Endothelial cell of umbilical vein (primary cell): ENCODE data around the gene SRCIN1. TPM values are rescaled to one million over a fixed set of nuclear protein-coding genes. Genes with fewer than 3 reads are reported as not detected.

ENCODE experiments used
- BruUV-seq: library from RNA; stranded (reverse); fragments of 400-500 nt; replicated peaks from 2 replicates; lab custom pipeline; 2021; lab: Mats Ljungman, UMichigan
- CTCF ChIA-PET: fragments of 300-600, 350-600 bp; sonication (Branson Sonifier 250); formaldehyde crosslinking; loops from one replicate; lab custom pipeline; 2021; ENCODE audit warnings: antibody characterized with exemption, inconsistent platforms; lab: Charles Lee
- POLR2A ChIA-PET: fragments of 300-600, 350-600 bp; sonication (Branson Sonifier 250); formaldehyde crosslinking; loops from one replicate; lab custom pipeline; 2021; ENCODE audit warnings: antibody characterized with exemption, inconsistent platforms; lab: Charles Lee
- DNase-seq: peaks from one replicate; pipeline ENCODE4 v3.0.0-alpha.2; 2011; ENCODE audit warnings: low read depth, low spot score
- FAIRE-seq: peaks from 2 replicates; lab custom pipeline; 2011; peaks lifted over from hg19 to GRCh38; lab: Jason Lieb, UNC
- H2AFZ ChIP-seq: 2 replicates; pipeline ENCODE4 v1.6.0; 2012; ENCODE audit warnings: low read depth, low read length, control low read depth, inconsistent platforms
- H3K27ac ChIP-seq: 2 replicates; pipeline ENCODE4 v1.5.1; 2011; ENCODE audit warnings: low read depth, mild to moderate bottlenecking, control low read depth, low read length, moderate library complexity; ENCODE audit not compliant: insufficient read depth
- H3K27me3 ChIP-seq, 2 experiments: 2 replicates each; pipeline versions ENCODE4 v1.6.0 to v1.6.1; 2011; ENCODE audit warnings: low read length in 2 of 2, mixed read lengths in 1 of 2; ENCODE audit not compliant: control insufficient read depth in 2 of 2, insufficient read depth in 2 of 2
- H3K36me3 ChIP-seq, 2 experiments: 2 replicates in 1 of 2; 3 replicates in 1 of 2; pipeline ENCODE4 v1.5.1; 2011; ENCODE audit warnings: low read length in 2 of 2, mild to moderate bottlenecking in 1 of 2, moderate library complexity in 1 of 2; ENCODE audit not compliant: control insufficient read depth in 2 of 2, insufficient read depth in 2 of 2; ENCODE audit errors: extremely low read depth in 1 of 2
- H3K4me1 ChIP-seq: 3 replicates; pipeline ENCODE4 v1.5.1; 2011; ENCODE audit warnings: mild to moderate bottlenecking, low read length; ENCODE audit not compliant: control insufficient read depth, insufficient read depth; ENCODE audit errors: extremely low read depth
- H3K4me2 ChIP-seq: 2 replicates; pipeline ENCODE4 v1.6.1; 2011; ENCODE audit warnings: low read length, control low read depth, mixed read lengths; ENCODE audit not compliant: insufficient read depth
- H3K4me3 ChIP-seq, 3 experiments: fragments of 200-600 bp in 1 of 3; sonication (generic), shearing (Covaris generic) in 1 of 3; replicated peaks in 1 of 3; 2 replicates each; pipeline ENCODE4 v1.5.1; 2011 to 2016; ENCODE audit warnings: control low read depth in 3 of 3, low read length in 3 of 3, mild to moderate bottlenecking in 2 of 3, inconsistent platforms in 1 of 3, low read depth in 1 of 3, moderate library complexity in 1 of 3; ENCODE audit not compliant: insufficient read depth in 1 of 3
- H3K79me2 ChIP-seq: 2 replicates; pipeline ENCODE4 v1.6.0; 2012; ENCODE audit warnings: low read length, inconsistent platforms; ENCODE audit not compliant: control insufficient read depth, insufficient read depth
- H3K9ac ChIP-seq: replicated peaks from 2 replicates; pipeline ENCODE3; 2011; ENCODE audit warnings: low read length, control low read depth; ENCODE audit not compliant: insufficient read depth; ENCODE audit errors: extremely low read depth
- H3K9me1 ChIP-seq: replicated peaks from 3 replicates; pipeline ENCODE4 v1.6.0; 2011; ENCODE audit warnings: mild to moderate bottlenecking, low read length; ENCODE audit not compliant: control insufficient read depth, insufficient read depth; ENCODE audit errors: extremely low read depth
- H3K9me3 ChIP-seq: replicated peaks from 2 replicates; pipeline ENCODE4 v1.5.1; 2012; ENCODE audit warnings: low read length, inconsistent platforms; ENCODE audit not compliant: control insufficient read depth, insufficient read depth
- H4K20me1 ChIP-seq: replicated peaks from 2 replicates; pipeline ENCODE3; 2011; ENCODE audit warnings: mild to moderate bottlenecking, low read length; ENCODE audit not compliant: control insufficient read depth, insufficient read depth; ENCODE audit errors: extremely low read depth
- EZH2 ChIP-seq: IDR thresholded peaks from 2 replicates; pipeline ENCODE4 v1.6.1; 2012; ENCODE audit warnings: borderline replicate concordance, low read depth, mild to moderate bottlenecking, moderate library complexity, low read length, inconsistent platforms; ENCODE audit not compliant: severe bottlenecking
- FOS ChIP-seq: IDR thresholded peaks from 2 replicates; pipeline ENCODE4 v1.6.1; 2011; ENCODE audit warnings: mild to moderate bottlenecking, low read length, moderate library complexity, borderline replicate concordance; ENCODE audit not compliant: insufficient read depth
- GATA2 ChIP-seq: IDR thresholded peaks from 2 replicates; pipeline ENCODE4 v1.7.0; 2011; ENCODE audit warnings: low read depth, mild to moderate bottlenecking, moderate library complexity, mixed read lengths, low read length; ENCODE audit not compliant: insufficient read length, insufficient read depth
- JUN ChIP-seq: IDR thresholded peaks from 2 replicates; pipeline ENCODE4 v1.6.1; 2011; ENCODE audit warnings: borderline replicate concordance, low read depth; ENCODE audit not compliant: insufficient read length, insufficient read depth
- MAX ChIP-seq: IDR thresholded peaks from 2 replicates; pipeline ENCODE4 v1.6.1; 2011; ENCODE audit not compliant: insufficient read depth, insufficient read length
- MYC ChIP-seq: IDR thresholded peaks from one replicate; pipeline ENCODE4 v1.6.1; 2011; ENCODE audit warnings: mild to moderate bottlenecking, low read depth, low read length
- POLR2A ChIP-seq: IDR thresholded peaks from 2 replicates; pipeline ENCODE4 v1.6.1; 2012; ENCODE audit warnings: low read depth, mild to moderate bottlenecking, control low read depth, low read length
- POLR2AphosphoS5 ChIP-seq: IDR thresholded peaks from 2 replicates; pipeline ENCODE4 v1.6.1; 2012; ENCODE audit warnings: low read depth, mild to moderate bottlenecking, control low read depth, low read length, moderate library complexity; ENCODE audit not compliant: insufficient read depth
- dilution Hi-C: fragments of 300-500 bp; cut with MboI; formaldehyde crosslinking; loops from one replicate; pipeline ENCODE4 v1.15.0; 2019; ENCODE audit warnings: low sequenced_read_pairs; ENCODE audit not compliant: extremely low pct_ligation_motif_present
- intact Hi-C: fragments of 100-400 bp; cut with micrococcal nuclease; formaldehyde crosslinking; loops from one replicate; pipeline ENCODE4 v1.10.0; 2022
- polyA plus RNA-seq, 4 experiments: library from polyadenylated mRNA; depleted of rRNA in 3 of 4; stranded (reverse) in 3 of 4; unstranded in 1 of 4; fragments of >200 nt; gene quantifications; 2 replicates each; pipeline versions ENCODE4 v1.2.1 to v1.2.3, GENCODE V29; 2011 to 2012; ENCODE audit warnings: missing spikeins in 1 of 4
- total RNA-seq: library from RNA; stranded (reverse); gene quantifications from 2 replicates; pipeline ENCODE4 v1.2.3, GENCODE V29; 2021
- TF ChIP-seq, protein P1 (sequence below), 2 donors: IDR thresholded peaks; 1 replicate in 1 of 2; 2 replicates in 1 of 2; pipeline ENCODE4 v1.5.1; 2011; ENCODE audit warnings: low read length in 2 of 2, mild to moderate bottlenecking in 2 of 2, moderate library complexity in 2 of 2, control low read depth in 1 of 2, inconsistent platforms in 1 of 2, low read depth in 1 of 2; ENCODE audit not compliant: insufficient read depth in 1 of 2; ENCODE audit errors: extremely low read depth in 1 of 2

Gene SRCIN1
- total and polyA plus RNA-seq, 2 donors (not counting 3 experiments of a cell fraction or from before 2014, with no cell fraction given): 0.15 to 0.35 TPM

GRCh38 chr17:38609280-38610031 lies 3.7 kb upstream of the SRCIN1 start:
- CTCF ChIA-PET: interaction anchor here (4.5 kb wide), 1 partner anchor 51 kb away, joined by 19 read pairs; no protein-coding TSS in a partner anchor
- Histone ChIP-seq H3K4me2 (no peak overlapping the region), H3K27me3 (peaks cover 29 to 30% of the 10 kb centered on the region in 2 experiments), H3K9me1 (no peaks in the 10 kb centered on the region), H3K9me3 (no peaks in the 10 kb centered on the region), H3K27ac (no peak overlapping the region), H3K4me1 (no peaks in the 10 kb centered on the region), H4K20me1 (no peaks in the 10 kb centered on the region), H3K4me3 (no peak overlapping the region), H3K79me2 (no peaks in the 10 kb centered on the region), H3K9ac (no peak overlapping the region), H2AFZ (no peak overlapping the region), H3K36me3 (no peaks in the 10 kb centered on the region)
- POLR2A ChIA-PET: no interaction called here
- FAIRE-seq: no peak
- intact Hi-C loops: loop anchor here (5.0 kb wide), 1 partner anchor 58 kb away; no protein-coding TSS in a partner anchor
- dilution Hi-C loops: no loop called here
- no peak for DNase-seq
- TF ChIP-seq JUN: no peak
- TF ChIP-seq FOS: no peak
- no peak for TF ChIP-seq MYC
- peak; percentile 35 for TF ChIP-seq EZH2
- TF ChIP-seq POLR2AphosphoS5: no peak
- TF ChIP-seq, protein P1, sequence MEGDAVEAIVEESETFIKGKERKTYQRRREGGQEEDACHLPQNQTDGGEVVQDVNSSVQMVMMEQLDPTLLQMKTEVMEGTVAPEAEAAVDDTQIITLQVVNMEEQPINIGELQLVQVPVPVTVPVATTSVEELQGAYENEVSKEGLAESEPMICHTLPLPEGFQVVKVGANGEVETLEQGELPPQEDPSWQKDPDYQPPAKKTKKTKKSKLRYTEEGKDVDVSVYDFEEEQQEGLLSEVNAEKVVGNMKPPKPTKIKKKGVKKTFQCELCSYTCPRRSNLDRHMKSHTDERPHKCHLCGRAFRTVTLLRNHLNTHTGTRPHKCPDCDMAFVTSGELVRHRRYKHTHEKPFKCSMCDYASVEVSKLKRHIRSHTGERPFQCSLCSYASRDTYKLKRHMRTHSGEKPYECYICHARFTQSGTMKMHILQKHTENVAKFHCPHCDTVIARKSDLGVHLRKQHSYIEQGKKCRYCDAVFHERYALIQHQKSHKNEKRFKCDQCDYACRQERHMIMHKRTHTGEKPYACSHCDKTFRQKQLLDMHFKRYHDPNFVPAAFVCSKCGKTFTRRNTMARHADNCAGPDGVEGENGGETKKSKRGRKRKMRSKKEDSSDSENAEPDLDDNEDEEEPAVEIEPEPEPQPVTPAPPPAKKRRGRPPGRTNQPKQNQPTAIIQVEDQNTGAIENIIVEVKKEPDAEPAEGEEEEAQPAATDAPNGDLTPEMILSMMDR (IDR thresholded peaks at IDR 0.05; ENCODE audit: extremely low read depth in 1 of 2, insufficient read depth in 1 of 2, low read depth in 1 of 2, low read length in 2 of 2): peak in 1 of 2 donors; percentile 4
- no peak for TF ChIP-seq GATA2
- no peak for TF ChIP-seq MAX
- TF ChIP-seq POLR2A: no peak
- BruUV-seq: no TSS peak
